IPS-18c (cell line): Measurements from ENCODE around the gene TMEM232.

ENCODE experiments used
- H3K4me3 ChIP-seq: 2 replicates; pipeline ENCODE4 v1.7.0; 2013; ENCODE audit warnings: low read depth, mild to moderate bottlenecking, low read length, moderate library complexity; ENCODE audit not compliant: insufficient read depth
- H3K9me3 ChIP-seq: one replicate; pipeline ENCODE4 v1.6.1; 2013; ENCODE audit warnings: mild to moderate bottlenecking, low read length, moderate library complexity; ENCODE audit not compliant: control insufficient read depth, insufficient read depth

The TMEM232 gene

DNA sequence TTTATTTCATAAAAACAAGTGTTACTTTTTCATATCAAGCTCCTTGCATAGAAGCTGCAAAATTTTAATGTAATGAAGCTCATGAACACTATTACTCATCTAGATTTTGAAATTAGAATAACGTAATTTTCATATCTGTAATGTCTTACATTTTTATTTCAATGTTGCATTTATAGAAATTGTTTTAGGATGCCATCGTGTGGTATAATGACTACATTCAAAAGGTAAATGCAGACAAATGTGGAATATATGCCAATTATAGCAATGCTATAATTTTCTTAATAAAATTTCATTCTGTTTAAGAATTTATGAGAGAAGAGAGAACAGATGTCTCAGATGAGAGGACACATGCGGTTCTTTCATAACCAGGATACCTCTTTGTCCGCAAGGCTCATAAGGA is 230.2 kb downstream of the TMEM232 start:
- Histone ChIP-seq H3K9me3 (no peaks in the 10 kb centered on the region), H3K4me3 (no peak overlapping the region)

DNA sequence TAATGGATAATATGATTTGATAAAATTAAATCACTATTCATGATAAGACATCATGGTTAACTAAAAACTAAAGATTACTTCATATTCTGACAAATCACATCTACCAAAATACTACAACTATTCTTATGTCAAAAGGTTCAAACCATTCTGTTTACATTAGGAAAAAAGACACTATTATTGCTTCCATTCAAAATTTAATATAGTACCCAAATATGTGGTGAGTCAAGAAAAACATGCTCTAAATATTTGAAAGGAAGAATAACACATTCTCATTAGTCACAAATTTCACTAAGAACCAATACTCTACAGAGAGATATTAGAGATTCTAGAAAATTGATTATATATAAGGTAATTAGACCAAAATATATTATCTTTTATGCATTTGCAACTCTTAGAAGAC is 234.0 kb downstream of the TMEM232 start:
- no peaks in the 10 kb centered on the region for H3K9me3 ChIP-seq
- no peak overlapping the region for H3K4me3 ChIP-seq

DNA sequence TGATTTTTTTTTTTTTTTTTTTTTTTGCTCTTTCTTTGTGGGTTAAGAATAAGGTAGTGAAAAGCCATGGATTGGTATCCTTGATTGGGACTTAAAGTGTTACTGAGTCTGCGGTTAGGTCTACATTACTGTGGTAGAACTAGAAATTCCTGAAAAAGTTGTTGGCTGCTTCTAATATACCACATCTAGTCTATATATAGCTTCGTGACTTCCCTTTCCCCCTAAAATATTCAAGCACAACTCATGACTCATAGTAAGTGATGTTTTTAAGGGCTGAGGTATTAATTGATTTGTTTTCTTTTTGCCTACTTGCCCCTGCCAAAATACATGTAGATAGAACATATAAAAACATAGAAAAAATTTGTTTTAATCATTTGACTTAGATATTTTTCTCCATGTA is 247.6 kb downstream of the TMEM232 start:
- H3K4me3 ChIP-seq = no peak overlapping the region

DNA sequence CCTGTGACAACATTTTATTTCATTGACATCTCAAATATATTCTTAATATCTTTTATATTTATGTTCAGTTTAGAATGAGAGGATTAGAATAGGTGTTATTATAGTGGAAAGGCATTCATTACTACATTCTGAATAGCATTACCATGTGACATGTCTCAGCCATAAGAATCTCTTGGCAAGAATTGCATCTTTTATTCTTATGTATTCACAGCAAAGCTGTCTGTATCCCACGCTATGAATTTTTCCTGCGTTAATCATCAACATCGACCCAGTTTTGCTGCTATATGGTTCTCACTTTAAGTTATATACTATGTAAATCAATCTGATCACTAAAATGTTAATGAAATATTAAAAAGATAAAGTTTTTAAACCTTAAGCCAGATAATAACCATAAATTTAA is 248.6 kb downstream of the TMEM232 start:
- no peak overlapping the region for H3K4me3 ChIP-seq
- no peaks in the 10 kb centered on the region for H3K9me3 ChIP-seq

More for the DNA sequence above, 247.6 kb downstream of the TMEM232 start:
- no peaks in the 10 kb centered on the region for H3K9me3 ChIP-seq

DNA sequence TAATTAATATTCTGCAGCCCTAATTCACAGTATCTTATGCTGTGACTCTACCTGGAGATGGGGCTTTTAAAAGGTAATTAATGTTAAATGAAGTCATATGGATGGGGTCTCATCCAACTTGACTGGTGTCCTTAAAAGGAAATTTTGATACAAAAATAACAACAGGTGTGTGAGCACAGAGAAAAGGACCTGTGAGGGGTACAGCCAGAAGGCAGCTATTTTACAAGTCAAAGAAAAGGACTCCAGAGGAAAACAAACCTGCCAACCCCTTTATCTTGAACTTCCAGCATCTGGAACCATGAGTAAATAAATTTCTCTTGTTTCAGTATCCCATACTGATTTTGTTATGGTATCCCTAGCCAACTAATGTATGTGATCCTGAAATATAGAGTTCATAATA is 250.3 kb downstream of the TMEM232 start:
- Histone ChIP-seq H3K9me3 (no peaks in the 10 kb centered on the region), H3K4me3 (no peak overlapping the region)

- Histone ChIP-seq H3K9me3 (no peaks in the 10 kb centered on the region), H3K4me3 (no peak overlapping the region)
Observed at GRCh38 chr5:110475529-110475928, 250.9 kb downstream of the TMEM232 start.

DNA sequence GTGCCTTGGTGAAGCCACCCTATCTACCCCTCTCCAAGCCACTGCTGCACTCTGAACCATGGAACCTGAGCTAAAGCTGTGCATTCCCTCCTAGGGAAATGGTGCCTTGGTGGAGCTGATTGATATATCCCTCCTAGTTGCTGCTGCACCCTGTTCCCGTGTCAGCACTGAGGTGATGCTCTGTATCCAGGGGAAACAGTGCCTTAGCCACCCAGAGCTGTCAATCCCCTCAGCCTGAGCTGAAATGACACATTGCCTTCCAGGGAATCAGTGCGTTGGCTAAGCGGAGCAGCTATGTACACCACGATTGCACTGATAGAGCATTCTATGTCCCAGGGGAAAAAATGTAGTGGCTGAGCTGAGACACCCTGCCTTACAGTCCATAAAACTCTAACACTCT is 257.0 kb downstream of the TMEM232 start:
- H3K9me3 ChIP-seq = no peaks in the 10 kb centered on the region
- no peak overlapping the region for H3K4me3 ChIP-seq

- no peaks in the 10 kb centered on the region for H3K9me3 ChIP-seq
- H3K4me3 ChIP-seq = no peak overlapping the region
Observed at GRCh38 chr5:110463106-110463505, 263.4 kb downstream of the TMEM232 start.

- Histone ChIP-seq H3K4me3 (no peak overlapping the region), H3K9me3 (no peaks in the 10 kb centered on the region)
Observed at GRCh38 chr5:110460837-110461236, 265.6 kb downstream of the TMEM232 start.

- Histone ChIP-seq H3K9me3 (no peaks in the 10 kb centered on the region), H3K4me3 (no peak overlapping the region)
Observed at GRCh38 chr5:110458313-110458712, 268.2 kb downstream of the TMEM232 start.

DNA sequence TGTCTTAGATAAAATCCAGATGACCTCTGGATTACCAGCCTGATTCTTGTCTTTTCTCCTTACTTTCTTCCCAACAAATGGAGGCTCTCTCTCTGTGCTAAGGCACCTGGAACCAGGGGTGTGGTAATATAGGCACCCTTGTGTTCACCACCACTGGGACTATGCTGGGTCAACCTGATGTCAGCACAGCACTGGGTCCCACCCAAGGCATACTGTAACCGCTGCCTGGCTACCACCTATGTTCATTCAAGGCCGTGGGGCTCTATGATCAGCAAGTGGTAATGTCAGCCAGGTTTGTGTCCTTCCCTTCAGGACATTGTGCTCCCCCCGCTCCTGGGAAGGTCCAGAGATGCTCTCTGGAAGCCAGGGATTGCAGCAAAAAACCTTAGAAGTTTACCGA is 283.6 kb downstream of the TMEM232 start:
- H3K9me3 ChIP-seq = no peaks in the 10 kb centered on the region
- H3K4me3 ChIP-seq = no peak overlapping the region

DNA sequence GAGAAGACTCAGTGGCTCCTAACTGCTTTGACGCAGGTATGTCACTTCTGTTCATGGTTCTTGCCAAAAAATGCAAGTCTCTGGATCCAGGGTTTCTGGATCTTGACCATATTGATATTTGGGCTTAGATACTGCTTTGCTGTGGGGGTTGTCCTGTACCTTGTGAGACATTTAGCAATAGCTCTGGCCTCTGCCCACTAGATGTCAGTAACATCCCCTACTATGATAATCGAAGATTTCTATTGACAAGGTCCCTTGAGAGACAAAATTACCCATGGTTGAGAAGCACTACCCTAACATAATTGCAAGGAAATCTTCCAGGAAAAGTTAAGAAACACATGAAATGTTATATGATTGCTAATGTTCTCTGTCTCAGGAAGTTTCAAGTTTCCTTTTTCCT is 285.4 kb downstream of the TMEM232 start:
- H3K9me3 ChIP-seq = no peaks in the 10 kb centered on the region
- no peak overlapping the region for H3K4me3 ChIP-seq

GRCh38 chr5:110440058-110440457 is 286.4 kb downstream of the TMEM232 start:
- H3K4me3 ChIP-seq = no peak overlapping the region
- H3K9me3 ChIP-seq = no peaks in the 10 kb centered on the region

- no peaks in the 10 kb centered on the region for H3K9me3 ChIP-seq
- no peak overlapping the region for H3K4me3 ChIP-seq
Observed at GRCh38 chr5:110439296-110439695, 287.2 kb downstream of the TMEM232 start.

- H3K4me3 ChIP-seq = no peak overlapping the region
- H3K9me3 ChIP-seq = no peaks in the 10 kb centered on the region
Observed at GRCh38 chr5:110435207-110435606, 291.3 kb downstream of the TMEM232 start.

DNA sequence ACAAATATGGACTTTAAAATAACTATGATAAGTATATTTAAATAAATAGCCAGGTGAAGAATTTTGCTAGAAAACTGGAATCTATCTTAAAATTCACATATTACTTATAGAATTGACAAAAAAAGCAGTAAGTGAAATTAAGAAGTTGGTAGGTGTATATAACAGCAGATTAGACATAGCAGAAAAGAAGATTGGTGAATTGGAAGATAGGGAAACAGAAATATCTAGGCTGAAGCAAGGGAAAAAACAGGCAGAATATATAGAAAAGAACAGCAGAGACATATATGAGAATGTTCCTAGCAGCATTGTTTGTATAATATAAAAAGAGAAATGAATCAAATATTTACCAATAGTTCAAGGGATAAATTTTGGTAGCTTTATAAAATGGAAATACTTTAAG is 294.9 kb downstream of the TMEM232 start:
- H3K4me3 ChIP-seq = no peak overlapping the region
- no peaks in the 10 kb centered on the region for H3K9me3 ChIP-seq

DNA sequence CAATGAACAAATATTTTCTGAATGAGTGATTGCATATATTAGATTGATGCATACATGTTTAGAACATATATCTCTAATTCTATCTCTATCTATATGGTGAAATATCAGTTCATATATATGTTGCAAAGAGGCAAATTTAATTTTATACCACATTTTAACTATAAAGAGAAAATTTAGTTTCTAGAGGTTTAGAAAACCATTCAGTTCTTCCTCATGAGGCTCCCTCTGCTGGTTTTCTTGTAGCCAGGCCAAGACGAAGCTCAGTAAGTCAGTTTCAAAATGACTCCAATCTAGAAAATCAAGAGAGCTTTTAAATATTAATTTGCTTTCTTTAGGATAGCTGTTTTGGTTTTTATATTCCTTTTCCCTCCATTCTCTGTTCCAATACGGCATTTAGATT is 312.1 kb downstream of the TMEM232 start:
- Histone ChIP-seq H3K9me3 (no peaks in the 10 kb centered on the region), H3K4me3 (no peak overlapping the region)

- H3K4me3 ChIP-seq = no peak overlapping the region
Observed at GRCh38 chr5:110413856-110414255, 312.6 kb downstream of the TMEM232 start.

DNA sequence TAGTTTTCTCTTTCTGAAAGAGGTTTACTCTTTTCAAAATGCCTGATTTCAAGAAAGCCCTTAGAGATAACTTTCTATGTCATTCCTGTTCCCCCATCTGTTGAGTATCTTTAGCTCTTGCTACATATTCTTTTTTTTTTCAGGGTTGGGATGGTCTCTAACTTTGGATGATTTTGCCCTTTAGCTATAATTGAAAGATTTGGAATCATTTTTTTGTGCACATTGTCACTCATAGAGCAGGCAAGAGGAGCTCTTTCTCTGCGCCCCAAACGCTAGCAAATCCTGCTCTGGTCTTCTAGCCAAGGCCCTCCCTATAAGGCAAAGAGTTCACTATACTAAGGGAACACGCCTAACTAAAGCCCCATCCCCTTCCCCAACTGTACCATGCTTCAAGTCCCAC is 316.9 kb downstream of the TMEM232 start:
- no peak overlapping the region for H3K4me3 ChIP-seq
- H3K9me3 ChIP-seq = no peaks in the 10 kb centered on the region

More at GRCh38 chr5:110413856-110414255, 312.6 kb downstream of the TMEM232 start:
- H3K9me3 ChIP-seq = no peaks in the 10 kb centered on the region

DNA sequence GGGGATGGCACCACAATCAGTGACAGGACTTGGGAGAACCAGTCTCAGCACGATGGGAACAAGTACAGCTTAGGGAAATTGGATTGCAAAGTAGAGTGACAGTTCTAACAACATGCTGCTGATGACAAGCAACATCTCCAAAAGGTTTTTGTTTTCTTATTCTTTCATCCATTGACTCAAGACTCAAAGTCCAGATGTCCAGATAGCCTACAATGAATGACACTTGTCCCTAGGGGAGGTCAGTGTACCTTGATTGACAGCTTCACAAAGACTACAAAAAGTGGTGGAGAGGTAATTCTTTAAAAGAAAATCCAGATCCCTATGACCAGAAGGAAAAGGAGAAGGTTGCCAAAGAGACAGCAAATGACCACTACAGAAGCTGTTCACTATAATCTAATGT is 323.9 kb downstream of the TMEM232 start:
- Histone ChIP-seq H3K9me3 (no peaks in the 10 kb centered on the region), H3K4me3 (no peak overlapping the region)
